Measurements from ENCODE around the gene GNL1. TPM values are rescaled to one million over a fixed set of nuclear protein-coding genes. Genes with fewer than 3 reads are reported as not detected.
A peak's percentile ranks its signal among the peaks of the same experiment; 100 is the strongest.

The GNL1 gene
- total RNA-seq, 1 experiment from 2014 or later: 113 TPM

DNA sequence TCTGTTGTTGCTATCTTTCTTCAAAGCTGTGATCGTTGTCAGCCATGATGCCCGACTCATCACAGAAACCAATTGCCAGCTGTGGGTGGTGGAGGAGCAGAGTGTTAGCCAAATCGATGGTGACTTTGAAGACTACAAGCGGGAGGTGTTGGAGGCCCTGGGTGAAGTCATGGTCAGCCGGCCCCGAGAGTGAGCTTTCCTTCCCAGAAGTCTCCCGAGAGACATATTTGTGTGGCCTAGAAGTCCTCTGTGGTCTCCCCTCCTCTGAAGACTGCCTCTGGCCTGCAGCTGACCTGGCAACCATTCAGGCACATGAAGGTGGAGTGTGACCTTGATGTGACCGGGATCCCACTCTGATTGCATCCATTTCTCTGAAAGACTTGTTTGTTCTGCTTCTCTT lies 34.2 kb upstream of the GNL1 start:
- ChIA-PET CTCF (no interaction called here), POLR2A (no interaction called here), RAD21 (ENCODE audit: low non-redundant PET in 1 of 2, low total read pairs in 2 of 2, uncharacterized antibody in 2 of 2, unreplicated experiment in 2 of 2) (no interaction called here)
- intact Hi-C loops (cut with micrococcal nuclease): no loop called here
- DNase-seq (ENCODE audit: low read depth, low spot score) (no peak), ATAC-seq (no peak)
- peaks cover 0 to 3% of the 10 kb centered on the region in 2 experiments; a peak in 1 of 4 replicates for H3K4me1 ChIP-seq (ENCODE audit: control insufficient read depth in 1 of 2, insufficient read depth in 2 of 2, low read length in 2 of 2)
- no peaks in the 10 kb centered on the region for H3K27me3 ChIP-seq (ENCODE audit: insufficient read depth, low read length)
- no peak overlapping the region for H3K9ac ChIP-seq (ENCODE audit: low read length)
- no peaks in the 10 kb centered on the region for H3K9me2 ChIP-seq (ENCODE audit: insufficient read depth)
- H3K27ac ChIP-seq (ENCODE audit: low read depth, low read length): peak overlapping the region; percentile 41; the same call in 1 of the 2 replicates
- no peaks in the 10 kb centered on the region; the same call in 1 of the 2 replicates for H4K20me1 ChIP-seq (ENCODE audit: insufficient read depth)
- H3K4me3 ChIP-seq (replicated peaks in 1 of 2; ENCODE audit: low read depth in 1 of 2, low read length in 2 of 2): no peak overlapping the region
- H3K9me3 ChIP-seq (ENCODE audit: control insufficient read depth in 1 of 2, insufficient read depth in 1 of 2, low read depth in 1 of 2, low read length in 2 of 2): no peaks in the 10 kb centered on the region
- TF ChIP-seq, protein P1, sequence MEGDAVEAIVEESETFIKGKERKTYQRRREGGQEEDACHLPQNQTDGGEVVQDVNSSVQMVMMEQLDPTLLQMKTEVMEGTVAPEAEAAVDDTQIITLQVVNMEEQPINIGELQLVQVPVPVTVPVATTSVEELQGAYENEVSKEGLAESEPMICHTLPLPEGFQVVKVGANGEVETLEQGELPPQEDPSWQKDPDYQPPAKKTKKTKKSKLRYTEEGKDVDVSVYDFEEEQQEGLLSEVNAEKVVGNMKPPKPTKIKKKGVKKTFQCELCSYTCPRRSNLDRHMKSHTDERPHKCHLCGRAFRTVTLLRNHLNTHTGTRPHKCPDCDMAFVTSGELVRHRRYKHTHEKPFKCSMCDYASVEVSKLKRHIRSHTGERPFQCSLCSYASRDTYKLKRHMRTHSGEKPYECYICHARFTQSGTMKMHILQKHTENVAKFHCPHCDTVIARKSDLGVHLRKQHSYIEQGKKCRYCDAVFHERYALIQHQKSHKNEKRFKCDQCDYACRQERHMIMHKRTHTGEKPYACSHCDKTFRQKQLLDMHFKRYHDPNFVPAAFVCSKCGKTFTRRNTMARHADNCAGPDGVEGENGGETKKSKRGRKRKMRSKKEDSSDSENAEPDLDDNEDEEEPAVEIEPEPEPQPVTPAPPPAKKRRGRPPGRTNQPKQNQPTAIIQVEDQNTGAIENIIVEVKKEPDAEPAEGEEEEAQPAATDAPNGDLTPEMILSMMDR (IDR thresholded peaks at IDR 0.05 in 2 of 3, conservative IDR thresholded peaks at IDR 0.05 in 1 of 3; ENCODE audit: borderline replicate concordance in 1 of 3, insufficient read depth in 1 of 3, low read depth in 2 of 3, low read length in 2 of 3): no peak
- no peak for TF ChIP-seq EZH2phosphoT487 (IDR thresholded peaks at IDR 0.05; ENCODE audit: borderline replicate concordance)
- TF ChIP-seq ATF3 (IDR thresholded peaks at IDR 0.05): no peak
- no peak overlapping the region for H2AFZ ChIP-seq (ENCODE audit: low read depth, low read length, poor library complexity, severe bottlenecking)
- peaks cover 37% of the 10 kb centered on the region; the same call in 1 of the 2 replicates for H3K79me2 ChIP-seq (ENCODE audit: insufficient read depth, low read length)
- H3K4me2 ChIP-seq (ENCODE audit: low read length): no peak overlapping the region
- H3K36me3 ChIP-seq (ENCODE audit: control insufficient read depth in 1 of 2, insufficient read depth in 2 of 2, low read length in 2 of 2): peaks cover 47 to 54% of the 10 kb centered on the region in 2 experiments
- no TSS peak for BruUV-seq (replicated peaks)

DNA sequence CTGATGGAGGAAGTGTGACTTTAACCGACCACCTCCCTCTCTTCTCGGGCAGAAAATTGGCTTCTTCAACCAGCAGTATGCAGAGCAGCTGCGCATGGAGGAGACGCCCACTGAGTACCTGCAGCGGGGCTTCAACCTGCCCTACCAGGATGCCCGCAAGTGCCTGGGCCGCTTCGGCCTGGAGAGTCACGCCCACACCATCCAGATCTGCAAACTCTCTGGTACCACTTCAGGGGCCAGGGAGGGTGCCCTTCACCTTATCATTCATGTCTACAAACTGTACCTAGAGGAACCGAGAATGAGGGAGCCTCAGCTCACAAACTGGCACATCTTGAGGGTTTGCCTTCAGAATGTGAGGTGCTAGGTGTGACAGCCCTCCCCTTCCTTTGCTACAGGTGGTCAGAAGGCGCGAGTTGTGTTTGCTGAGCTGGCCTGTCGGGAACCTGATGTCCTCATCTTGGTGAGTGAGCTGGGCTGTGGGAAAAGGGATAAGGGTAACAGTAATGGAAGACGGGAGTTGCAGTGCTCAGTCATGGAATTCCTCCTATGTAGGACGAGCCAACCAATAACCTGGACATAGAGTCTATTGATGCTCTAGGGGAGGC lies 33.6 kb upstream of the GNL1 start:
- intact Hi-C loops (cut with micrococcal nuclease): no loop called here
- H3K27me3 ChIP-seq (ENCODE audit: insufficient read depth, low read length): no peaks in the 10 kb centered on the region
- DNase-seq (ENCODE audit: low read depth, low spot score) (no peak), ATAC-seq (no peak)
- H3K36me3 ChIP-seq (ENCODE audit: control insufficient read depth in 1 of 2, insufficient read depth in 2 of 2, low read length in 2 of 2): peaks cover 53 to 60% of the 10 kb centered on the region in 2 experiments
- H3K4me2 ChIP-seq (ENCODE audit: low read length): no peak overlapping the region
- H4K20me1 ChIP-seq (ENCODE audit: insufficient read depth): no peaks in the 10 kb centered on the region; the same call in 1 of the 2 replicates
- no peak overlapping the region for H3K9ac ChIP-seq (ENCODE audit: low read length)
- H3K9me3 ChIP-seq (ENCODE audit: control insufficient read depth in 1 of 2, insufficient read depth in 1 of 2, low read depth in 1 of 2, low read length in 2 of 2): no peaks in the 10 kb centered on the region
- no peak overlapping the region for H3K4me3 ChIP-seq (replicated peaks in 1 of 2; ENCODE audit: low read depth in 1 of 2, low read length in 2 of 2)
- ChIA-PET POLR2A (no interaction called here), RAD21 (ENCODE audit: low non-redundant PET in 1 of 2, low total read pairs in 2 of 2, uncharacterized antibody in 2 of 2, unreplicated experiment in 2 of 2) (no interaction called here), CTCF (no interaction called here)
- H3K9me2 ChIP-seq (ENCODE audit: insufficient read depth): no peaks in the 10 kb centered on the region
- BruUV-seq (replicated peaks): no TSS peak
- peaks cover 37% of the 10 kb centered on the region; the same call in 1 of the 2 replicates for H3K79me2 ChIP-seq (ENCODE audit: insufficient read depth, low read length)
- no peak overlapping the region for H3K27ac ChIP-seq (ENCODE audit: low read depth, low read length)
- H2AFZ ChIP-seq (ENCODE audit: low read depth, low read length, poor library complexity, severe bottlenecking): no peak overlapping the region
- H3K4me1 ChIP-seq (ENCODE audit: control insufficient read depth in 1 of 2, insufficient read depth in 2 of 2, low read length in 2 of 2): no peaks in the 10 kb centered on the region
- TF ChIP-seq TCF7L2 (IDR thresholded peaks at IDR 0.05; ENCODE audit: borderline replicate concordance, extremely low read depth, insufficient read depth, insufficient read length) (no peak), CEBPB (IDR thresholded peaks at IDR 0.05; ENCODE audit: low read depth) (no peak), JUND (IDR thresholded peaks at IDR 0.05) (no peak), EZH2phosphoT487 (IDR thresholded peaks at IDR 0.05; ENCODE audit: borderline replicate concordance) (no peak), SP1 (IDR thresholded peaks at IDR 0.05; ENCODE audit: low read depth) (no peak), POLR2A (IDR thresholded peaks at IDR 0.05; ENCODE audit: borderline replicate concordance, extremely low read depth, insufficient read depth, insufficient read length) (no peak), ZBTB33 (IDR thresholded peaks at IDR 0.05; ENCODE audit: extremely low read depth, insufficient replicate concordance, low read length) (no peak), CBX3 (IDR thresholded peaks at IDR 0.05; ENCODE audit: low read depth) (no peak), EGR1 (IDR thresholded peaks at IDR 0.05; ENCODE audit: low read depth) (no peak)
- TF ChIP-seq, protein P1 (IDR thresholded peaks at IDR 0.05 in 2 of 3, conservative IDR thresholded peaks at IDR 0.05 in 1 of 3; ENCODE audit: borderline replicate concordance in 1 of 3, insufficient read depth in 1 of 3, low read depth in 2 of 3, low read length in 2 of 3): no peak
- TF ChIP-seq, protein P2, sequence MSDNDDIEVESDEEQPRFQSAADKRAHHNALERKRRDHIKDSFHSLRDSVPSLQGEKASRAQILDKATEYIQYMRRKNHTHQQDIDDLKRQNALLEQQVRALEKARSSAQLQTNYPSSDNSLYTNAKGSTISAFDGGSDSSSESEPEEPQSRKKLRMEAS (IDR thresholded peaks at IDR 0.05): no peak

All from HCT116 (cell line).